ENCODE results near the gene MYO10.
"Not testable (repeated sequence)": the region's sequence is repeated elsewhere in the genome, so short reads cannot be mapped to it uniquely, and the experiment has no call there.

The MYO10 gene

DNA sequence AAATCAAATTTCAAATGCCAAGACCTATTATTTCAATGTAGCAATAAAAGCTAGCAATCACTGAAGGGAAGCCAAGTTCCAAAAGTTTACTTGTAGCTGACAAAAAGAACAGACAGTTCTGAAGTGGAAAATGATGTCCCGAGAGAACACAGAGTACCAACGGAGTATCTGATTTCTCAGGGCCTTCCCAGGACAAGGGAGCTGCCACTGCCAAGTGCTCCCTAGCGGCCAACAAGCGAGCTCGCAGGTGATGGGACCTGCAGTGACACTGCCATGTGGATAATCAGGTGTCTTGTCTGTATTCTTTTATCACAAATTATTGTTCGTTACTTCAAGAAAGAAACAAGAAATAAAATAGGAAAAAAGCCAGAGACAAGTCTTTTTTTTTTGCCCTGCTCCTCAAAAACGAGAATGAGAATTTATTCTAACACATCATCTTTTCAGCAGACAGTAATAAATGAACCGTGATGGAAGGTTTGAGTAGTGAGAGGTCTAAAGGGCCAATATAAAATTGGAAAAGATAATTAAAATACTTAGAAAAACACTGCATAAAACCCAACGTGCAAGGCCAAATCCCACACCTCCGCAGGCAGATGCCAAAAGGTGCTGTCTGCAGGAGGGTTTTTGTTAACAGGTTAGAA is 159.4 kb downstream of the MYO10 start:
- DNase-seq, result peak; percentile 49

GRCh38 chr5:16774806-16775205 is 161.3 kb downstream of the MYO10 start:
- no peak for DNase-seq

DNA sequence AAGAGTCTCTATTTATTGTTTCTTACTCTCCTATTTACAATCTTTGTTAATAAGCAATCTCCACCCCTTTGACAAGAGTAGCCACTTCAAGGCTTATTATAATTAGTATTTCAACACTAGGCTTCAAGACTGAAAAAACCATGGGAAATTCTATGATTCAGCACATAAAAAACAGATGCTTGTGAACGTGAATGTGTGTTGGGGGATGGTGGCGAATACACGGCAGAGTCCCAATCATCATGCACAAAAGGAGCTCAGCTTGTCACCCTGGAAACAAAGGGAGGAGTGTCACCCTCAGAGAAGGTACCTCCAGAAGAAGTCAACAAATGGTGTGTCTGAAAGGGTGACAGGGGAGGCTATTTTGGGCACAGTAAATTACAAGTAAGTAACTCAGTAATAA is 162.1 kb downstream of the MYO10 start:
- no peak for DNase-seq

GRCh38 chr5:16772556-16772955 is 163.5 kb downstream of the MYO10 start:
- DNase-seq, result no peak

DNA sequence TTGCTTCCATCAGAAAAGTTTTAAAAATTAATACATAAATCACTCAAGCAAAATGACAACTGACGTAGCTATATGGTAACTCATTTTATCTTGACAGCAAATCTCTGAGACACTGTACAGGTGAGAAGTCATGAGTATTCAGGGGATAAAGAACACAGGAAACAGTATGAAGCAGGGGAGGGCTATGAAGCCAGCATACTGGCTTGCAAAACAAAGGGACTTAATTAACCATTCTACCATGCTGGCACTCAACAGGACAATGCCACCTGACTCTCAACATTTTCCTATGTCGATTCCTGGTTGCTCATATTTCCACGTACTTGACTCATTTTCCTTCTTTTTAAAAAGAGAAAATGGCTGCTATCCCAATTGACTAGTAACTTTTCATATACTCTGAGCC is 167.9 kb downstream of the MYO10 start:
- DNase-seq, result no peak

DNA sequence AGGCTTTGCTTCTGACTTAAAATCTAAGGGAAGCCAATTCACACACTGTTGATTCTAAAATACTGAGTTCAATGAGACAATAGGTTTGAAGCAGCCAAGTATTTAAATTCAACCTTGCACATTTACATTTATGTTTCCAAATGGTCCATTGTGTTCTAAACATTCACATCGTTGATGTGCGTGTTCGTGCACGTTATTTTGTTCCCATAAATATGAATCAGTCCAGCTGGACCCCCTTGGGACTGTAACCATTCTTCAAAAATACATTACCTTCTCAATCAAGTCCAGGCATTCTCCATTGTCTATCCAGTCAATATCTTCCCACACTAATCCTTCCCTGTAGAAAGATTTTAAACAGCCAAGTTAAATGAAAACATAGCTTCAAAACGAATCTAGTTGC is 172.9 kb downstream of the MYO10 start:
- DNase-seq, result no peak

DNA sequence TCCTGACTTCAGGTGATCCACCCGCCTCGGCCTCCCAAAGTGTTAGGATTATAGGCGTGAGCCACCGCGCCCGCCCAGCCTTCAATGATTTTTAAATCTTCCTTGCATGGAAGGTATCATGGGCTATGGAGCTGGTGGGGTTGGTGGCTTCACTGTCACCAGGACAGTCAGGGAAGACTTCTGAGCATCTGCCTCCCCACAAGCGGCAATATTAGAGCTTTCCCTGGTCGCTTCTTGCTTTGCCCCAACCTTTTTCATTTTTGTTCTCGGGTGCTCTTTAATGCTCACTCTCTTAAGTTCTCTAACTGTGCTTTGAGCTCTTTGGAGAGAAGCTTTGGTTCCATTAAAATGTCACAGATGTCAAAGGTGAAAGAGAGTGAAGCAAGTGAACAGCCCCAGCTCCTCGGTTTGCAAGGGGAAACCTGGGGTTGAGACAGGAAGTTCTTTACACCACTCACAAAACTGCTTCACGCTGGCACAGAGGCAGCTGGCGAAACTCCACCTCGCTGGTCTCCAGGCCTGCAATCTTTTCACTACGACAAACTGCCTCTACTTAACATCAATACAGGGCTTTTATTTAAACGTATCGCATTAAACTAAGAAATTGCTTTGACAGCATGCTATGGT is 176.8 kb downstream of the MYO10 start:
- peak; percentile 45 for DNase-seq

- DNase-seq, result no peak
Observed at GRCh38 chr5:16757989-16758501, 178.0 kb downstream of the MYO10 start.

GRCh38 chr5:16757577-16757976 is 178.5 kb downstream of the MYO10 start:
- not testable (repeated sequence) for DNase-seq

- no peak for DNase-seq
Observed at GRCh38 chr5:16757146-16757545, 178.9 kb downstream of the MYO10 start.

DNA sequence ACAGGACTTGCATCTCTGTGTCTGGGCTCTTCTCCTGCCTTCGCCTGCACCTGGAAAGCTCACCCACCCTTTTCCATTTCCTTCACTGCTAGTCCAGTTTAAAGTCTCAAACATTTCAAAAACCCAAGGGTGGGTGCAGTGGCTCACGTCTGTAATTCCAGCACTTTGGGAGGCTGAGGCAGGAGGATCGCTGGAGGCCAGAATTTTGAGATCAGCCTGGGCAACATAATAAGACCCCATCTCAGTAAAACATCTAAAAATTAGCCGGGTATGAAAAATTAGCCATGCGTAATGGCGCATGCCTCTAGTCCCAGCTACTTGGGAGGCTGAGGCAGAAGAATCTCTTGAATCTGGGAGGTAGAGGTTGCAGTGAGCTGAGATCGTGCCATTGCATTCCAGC is 179.4 kb downstream of the MYO10 start:
- DNase-seq, result no peak

DNA sequence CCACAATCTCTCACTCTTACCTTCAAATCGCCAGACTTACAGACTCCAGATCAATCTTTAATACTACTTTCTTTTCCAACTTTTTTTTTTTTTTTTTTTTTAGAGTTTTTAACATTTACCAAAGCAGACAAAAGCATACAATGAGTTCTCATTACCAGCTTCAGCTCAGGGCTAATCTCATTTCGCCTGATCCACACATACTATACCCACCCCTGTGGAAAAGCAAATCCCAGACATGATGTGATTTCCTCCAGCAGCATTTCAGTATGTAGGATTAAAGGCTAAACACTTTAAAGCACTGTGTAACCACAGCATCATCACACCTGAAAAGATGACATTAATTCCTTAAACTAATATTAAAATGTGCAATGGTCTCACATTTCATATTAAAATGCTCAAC is 180.4 kb downstream of the MYO10 start:
- no peak for DNase-seq

GRCh38 chr5:16754601-16755000 is 181.5 kb downstream of the MYO10 start:
- no peak for DNase-seq

DNA sequence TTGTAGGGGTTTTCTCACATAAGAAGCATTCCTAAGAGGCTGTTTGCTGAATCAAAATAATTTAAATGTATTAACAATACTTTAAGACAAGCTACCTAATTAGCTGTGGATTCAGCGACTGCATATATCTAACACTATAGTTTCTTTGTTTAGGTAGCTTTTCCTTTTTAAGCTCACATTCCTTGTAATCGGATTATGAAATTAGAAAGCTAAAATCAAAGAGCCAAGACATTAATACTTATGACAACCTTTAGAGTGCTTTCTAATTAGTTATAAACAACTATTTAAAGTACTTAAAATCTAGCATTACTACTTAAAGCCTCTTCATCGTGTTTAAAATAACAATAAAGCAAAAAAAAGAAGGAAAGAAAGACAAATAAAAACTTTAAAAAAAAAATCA is 182.0 kb downstream of the MYO10 start:
- no peak for DNase-seq

- no peak for DNase-seq
Observed at GRCh38 chr5:16750445-16750844, 185.6 kb downstream of the MYO10 start.

DNA sequence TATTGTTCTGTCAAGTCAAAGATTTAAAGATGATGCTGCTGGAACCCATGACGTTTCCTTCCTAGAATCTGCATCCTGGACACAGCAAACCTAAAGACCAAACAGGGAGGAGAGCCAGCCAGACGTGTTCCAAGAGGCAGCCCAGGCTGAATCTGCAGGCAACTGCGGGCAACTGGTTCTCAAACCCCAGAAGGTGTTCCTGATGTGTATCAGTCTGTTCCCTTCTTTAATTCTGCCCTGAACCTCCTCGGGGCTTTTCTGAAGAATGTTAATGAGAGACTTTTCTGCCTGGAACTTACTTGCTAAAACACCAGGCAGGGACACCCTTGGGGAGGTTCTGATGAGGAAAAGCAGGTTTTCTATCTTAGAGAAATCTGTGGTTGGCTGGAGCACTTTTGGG is 186.5 kb downstream of the MYO10 start:
- no peak for DNase-seq

DNA sequence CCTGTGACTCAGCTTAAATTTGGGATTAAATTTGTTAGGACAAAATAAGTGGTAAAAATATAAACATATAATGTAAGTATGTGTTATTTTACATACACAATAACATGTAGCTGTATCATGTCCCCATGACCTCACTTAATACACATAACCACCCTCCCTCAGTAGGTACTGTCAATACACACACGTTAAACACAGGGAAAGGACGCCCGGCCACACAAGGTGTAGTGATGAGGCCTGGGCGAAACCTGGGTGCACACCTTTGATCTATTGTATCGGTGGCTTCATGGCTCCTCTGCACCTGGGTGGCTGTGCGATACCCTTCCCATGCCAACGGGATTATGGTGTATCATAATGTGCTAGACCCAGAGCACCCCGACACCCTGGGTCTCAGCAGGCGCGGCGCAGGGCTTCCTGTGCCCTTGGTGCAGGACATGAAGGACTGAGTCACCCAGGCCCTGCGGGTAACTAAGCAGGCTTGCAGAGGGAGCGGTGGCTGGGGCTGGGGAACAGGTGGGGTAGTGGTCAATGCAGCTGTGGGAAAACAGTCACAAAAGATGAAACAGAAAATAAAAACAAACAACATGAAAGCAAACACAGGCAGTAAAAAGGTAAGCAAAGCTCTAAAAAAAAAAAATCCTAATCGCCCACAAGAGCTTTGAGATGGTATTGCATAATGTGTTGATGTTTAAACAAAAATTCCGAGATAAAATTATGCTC is 191.8 kb downstream of the MYO10 start:
- no peak for DNase-seq

DNA sequence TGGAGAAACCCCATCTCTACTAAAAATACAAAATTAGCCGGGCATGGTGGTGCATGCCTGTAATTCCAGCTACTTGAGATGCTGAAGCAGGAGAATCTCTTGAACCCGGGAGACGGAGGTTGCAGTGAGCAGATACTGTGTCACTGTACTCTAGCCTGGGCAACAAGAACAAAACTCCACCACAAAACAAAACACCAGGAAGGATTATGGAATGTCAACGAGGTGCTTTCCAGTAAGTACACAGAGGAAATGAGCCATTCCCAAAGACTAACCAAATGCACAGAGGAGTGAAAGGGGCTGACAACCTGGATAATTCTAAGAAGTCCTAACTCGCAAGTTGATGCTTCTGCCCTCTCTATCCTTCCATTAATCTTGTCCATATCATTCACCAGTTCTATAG is 193.2 kb downstream of the MYO10 start:
- no peak for DNase-seq

- no peak for DNase-seq
Observed at GRCh38 chr5:16740811-16741392, 195.2 kb downstream of the MYO10 start.

DNA sequence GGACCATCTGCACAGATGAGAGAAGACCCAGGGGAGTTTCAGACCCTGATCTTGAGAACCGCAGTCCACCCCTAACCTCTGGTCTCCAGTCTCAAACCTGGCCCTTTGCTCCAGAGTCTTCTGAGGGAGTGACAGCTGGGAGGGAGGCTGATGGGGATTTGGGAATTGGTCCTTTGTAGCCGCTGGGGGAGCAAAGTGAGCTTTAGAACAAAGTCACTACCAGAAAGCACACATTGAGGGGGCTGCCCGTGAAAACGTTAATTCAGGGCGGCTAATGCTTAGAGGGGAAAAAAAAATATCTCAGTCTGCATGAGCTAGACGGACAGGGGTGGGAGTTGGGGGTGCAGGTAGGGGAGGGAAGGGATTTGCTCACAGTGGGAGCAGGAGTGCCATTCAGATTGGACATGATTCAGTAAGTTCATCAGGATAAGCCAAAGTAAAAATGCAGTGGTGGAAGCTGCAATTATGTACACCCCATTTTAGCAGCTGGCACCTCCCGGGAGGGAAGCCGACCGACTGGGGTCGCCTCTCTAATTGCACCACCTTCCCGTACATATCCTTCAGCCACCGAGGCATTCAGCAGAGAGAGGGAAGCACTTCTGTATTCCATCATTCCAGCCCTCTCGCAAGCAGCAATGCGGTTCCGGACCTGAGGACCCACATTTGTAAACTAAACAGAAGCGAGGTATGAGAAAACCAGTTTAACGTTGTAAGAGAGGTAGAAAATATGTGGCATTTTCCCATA is 195.8 kb downstream of the MYO10 start:
- DNase-seq, result no peak

- not testable (repeated sequence) for DNase-seq
Observed at GRCh38 chr5:16738393-16738792, 197.7 kb downstream of the MYO10 start.

DNA sequence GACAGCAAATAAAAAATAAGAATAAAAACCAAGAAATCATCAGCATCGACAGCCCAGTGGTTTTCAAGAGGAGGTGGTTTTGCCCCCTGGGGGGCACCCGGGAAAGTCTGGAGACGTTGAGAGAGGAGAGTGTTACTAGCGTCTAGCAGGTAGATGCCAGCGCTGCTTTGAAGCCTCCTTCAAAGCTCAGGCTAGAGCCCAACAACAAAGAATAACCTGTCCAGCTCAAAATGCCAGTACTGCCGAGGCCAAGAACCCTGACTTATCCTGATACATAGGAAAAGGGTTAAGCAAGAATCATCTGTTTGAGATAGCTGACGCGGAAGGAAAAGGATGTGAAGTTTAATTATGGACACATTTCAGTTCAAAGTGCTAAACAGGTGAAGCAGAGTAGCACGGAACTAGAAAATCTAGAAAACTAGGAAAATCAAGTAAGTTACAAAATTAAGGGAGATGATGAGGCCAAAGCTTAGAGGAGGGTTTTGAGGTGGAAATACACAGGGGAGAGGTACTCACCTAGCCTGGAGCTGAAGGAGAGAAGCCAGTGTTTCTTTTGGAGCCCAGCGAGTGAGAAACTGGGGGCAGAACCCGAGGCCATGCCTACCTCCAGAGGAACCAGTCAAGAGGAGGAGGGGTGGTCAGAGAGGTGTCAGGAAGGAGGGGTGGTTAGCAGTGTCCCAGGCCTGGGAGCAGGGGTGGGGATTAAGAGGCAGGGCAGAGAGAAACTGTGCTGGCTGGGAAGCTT is 198.3 kb downstream of the MYO10 start:
- DNase-seq, result no peak

Measured in NCI-H510A treated with DMSO at 0.1 percent for 48 hours (cell line).